ENCODE results near the gene SRMS.
A peak's percentile ranks its signal among the peaks of the same experiment; 100 is the strongest.

SRMS gene

DNA sequence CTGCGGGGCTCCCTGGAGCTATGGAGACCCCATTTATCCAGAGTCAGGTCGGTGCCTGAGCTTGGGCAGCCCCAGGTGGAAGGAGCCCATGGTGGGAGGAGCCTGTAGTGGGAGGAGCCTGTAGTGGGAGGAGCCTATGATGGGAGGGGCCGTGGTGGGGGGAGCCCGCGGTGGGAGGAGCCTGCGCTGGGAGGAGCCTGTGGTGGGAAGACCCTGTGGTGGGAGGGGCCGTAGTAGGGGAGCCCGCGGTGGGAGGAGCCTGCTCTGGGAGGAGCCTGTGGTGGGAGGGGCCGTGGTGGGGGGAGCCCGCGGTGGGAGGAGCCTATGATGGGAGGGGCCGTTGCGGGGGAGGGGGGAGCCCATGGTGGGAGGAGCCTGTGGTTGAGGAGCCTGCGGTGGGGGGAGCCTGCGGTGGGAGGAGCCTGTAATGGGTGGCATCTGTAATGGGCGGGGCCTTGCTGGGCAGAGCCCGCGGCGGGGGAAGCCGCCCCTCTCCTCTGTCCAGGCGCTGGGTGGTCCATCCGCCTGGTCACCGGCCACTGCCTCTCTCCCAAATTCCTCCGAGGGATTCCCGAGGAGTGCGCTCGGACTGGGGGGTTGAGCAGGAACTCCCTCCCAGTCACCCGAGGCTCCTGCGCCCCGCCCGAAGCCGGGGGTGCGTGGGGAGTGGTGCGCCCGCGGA, 5.8 kb upstream of the SRMS start:
- TF ChIP-seq CTCF (IDR thresholded peaks at IDR 0.05; ENCODE audit: low read depth, low read length): no peak
- peak overlapping the region; percentile 62 to 63 for H3K4me3 ChIP-seq (replicated peaks in 1 of 2; ENCODE audit: low read depth in 2 of 2, low read length in 2 of 2)
- peak; percentile 89 to 90 for DNase-seq (ENCODE audit: low read depth in 2 of 2)

DNA sequence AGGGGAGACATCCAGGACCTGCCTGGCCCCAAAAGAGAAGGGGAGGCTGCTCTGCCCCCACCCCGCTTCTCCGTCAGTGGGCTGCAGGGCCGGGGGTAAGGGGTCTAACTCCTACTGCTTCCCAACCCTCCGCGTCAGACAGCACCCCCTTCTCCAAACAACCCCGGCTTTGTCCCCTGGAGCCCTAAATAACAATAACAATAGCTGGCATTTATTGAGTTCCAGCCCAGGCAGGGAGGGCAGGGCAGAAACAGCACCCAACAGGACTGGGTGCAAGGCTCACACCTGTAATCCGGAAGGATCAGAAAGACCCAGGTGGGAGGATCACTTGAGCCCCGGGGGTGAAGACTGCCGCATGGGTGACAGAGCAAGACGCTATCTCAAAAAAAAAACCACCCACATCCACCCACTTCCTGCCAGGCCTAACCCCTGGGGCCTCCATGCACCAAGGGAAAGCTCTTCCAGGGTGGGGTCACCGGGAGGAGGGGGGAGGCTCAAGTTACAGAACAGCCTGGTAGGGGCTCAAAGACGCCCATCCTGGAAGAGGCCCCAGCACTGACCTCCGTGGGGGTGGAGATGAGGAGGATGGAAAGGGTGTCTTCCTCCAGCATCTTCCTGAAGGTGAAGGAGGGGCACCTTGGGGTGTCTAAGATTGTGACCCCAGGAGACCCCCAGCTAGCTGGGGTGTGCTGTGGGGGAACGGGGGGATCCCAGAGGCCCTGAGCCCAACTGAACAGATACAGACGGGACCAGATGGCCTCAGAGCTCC, 5.1 kb upstream of the SRMS start:
- DNase-seq (ENCODE audit: low read depth in 2 of 2): no peak
- TF ChIP-seq CTCF (IDR thresholded peaks at IDR 0.05; ENCODE audit: low read depth, low read length): no peak

GRCh38 chr20:63551068-63551467, 3.5 kb upstream of the SRMS start:
- TF ChIP-seq CTCF (IDR thresholded peaks at IDR 0.05; ENCODE audit: low read depth, low read length): no peak
- no peak overlapping the region for H3K4me3 ChIP-seq (replicated peaks in 1 of 2; ENCODE audit: low read depth in 2 of 2, low read length in 2 of 2)
- peak; percentile 35 to 46 for DNase-seq (ENCODE audit: low read depth in 2 of 2)

More for the DNA sequence above, 5.1 kb upstream of the SRMS start:
- H3K4me3 ChIP-seq (replicated peaks in 1 of 2; ENCODE audit: low read depth in 2 of 2, low read length in 2 of 2): no peak overlapping the region

- no peak for DNase-seq (ENCODE audit: low read depth in 2 of 2)
- no peak overlapping the region for H3K4me3 ChIP-seq (replicated peaks in 1 of 2; ENCODE audit: low read depth in 2 of 2, low read length in 2 of 2)
- no peak for TF ChIP-seq CTCF (IDR thresholded peaks at IDR 0.05; ENCODE audit: low read depth, low read length)
These were observed 2.2 kb upstream of the SRMS start for GRCh38 chr20:63549679-63550282.

GRCh38 chr20:63549019-63549418, 1.5 kb upstream of the SRMS start:
- no peak overlapping the region for H3K4me3 ChIP-seq (replicated peaks in 1 of 2; ENCODE audit: low read depth in 2 of 2, low read length in 2 of 2)
- DNase-seq (ENCODE audit: low read depth in 2 of 2): no peak
- no peak for TF ChIP-seq CTCF (IDR thresholded peaks at IDR 0.05; ENCODE audit: low read depth, low read length)

DNA sequence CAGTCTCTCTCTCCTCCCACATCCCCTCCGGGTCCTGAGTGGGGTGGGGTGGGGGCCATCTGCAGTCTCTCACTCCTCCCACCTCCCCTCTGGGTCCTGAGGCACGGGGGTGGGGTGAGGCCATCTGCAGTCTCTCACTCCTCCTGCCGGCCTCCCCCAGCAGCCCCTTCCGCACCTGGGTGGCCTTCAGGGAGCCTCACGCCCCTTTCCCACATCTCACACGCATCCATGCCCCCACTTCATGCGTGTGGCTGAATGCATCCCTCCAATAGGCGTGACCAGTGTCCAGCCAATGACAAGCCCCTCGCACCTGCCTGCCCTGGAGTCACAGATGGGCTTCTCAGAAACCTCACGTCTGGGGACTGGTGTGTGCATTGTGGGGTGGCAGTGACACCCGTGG, 993 bp upstream of the SRMS start:
- no peak overlapping the region for H3K4me3 ChIP-seq (replicated peaks in 1 of 2; ENCODE audit: low read depth in 2 of 2, low read length in 2 of 2)
- no peak for DNase-seq (ENCODE audit: low read depth in 2 of 2)
- no peak for TF ChIP-seq CTCF (IDR thresholded peaks at IDR 0.05; ENCODE audit: low read depth, low read length)
